GM12875 (cell line): ENCODE results near the gene FBXO42.

Experiments used
- H3K4me3 ChIP-seq: one replicate; pipeline ENCODE4 v1.5.1; 2011; ENCODE audit warnings: low read depth, low read length, control low read depth
- CTCF ChIP-seq: IDR thresholded peaks from 2 replicates; pipeline ENCODE4 v1.5.1; 2011; ENCODE audit warnings: low read depth, mild to moderate bottlenecking, control low read depth, inconsistent platforms, low read length, moderate library complexity, borderline replicate concordance; ENCODE audit not compliant: insufficient read depth

Gene FBXO42

GRCh38 chr1:16294219-16295212 lies 57.8 kb downstream of the FBXO42 start:
- no peak overlapping the region for H3K4me3 ChIP-seq
- no peak for TF ChIP-seq CTCF

GRCh38 chr1:16293538-16293937 lies 58.7 kb downstream of the FBXO42 start:
- no peak overlapping the region for H3K4me3 ChIP-seq
- no peak for TF ChIP-seq CTCF

- H3K4me3 ChIP-seq, result no peak overlapping the region
- no peak for TF ChIP-seq CTCF
Measured at GRCh38 chr1:16292739-16293138, 59.5 kb downstream of the FBXO42 start.

- no peak overlapping the region for H3K4me3 ChIP-seq
- TF ChIP-seq CTCF, result no peak
Measured at GRCh38 chr1:16289959-16290358, 62.3 kb downstream of the FBXO42 start.

GRCh38 chr1:16286122-16286521 lies 66.2 kb downstream of the FBXO42 start:
- no peak for TF ChIP-seq CTCF

GRCh38 chr1:16281765-16282164 lies 70.5 kb downstream of the FBXO42 start:
- H3K4me3 ChIP-seq, result no peak overlapping the region
- no peak for TF ChIP-seq CTCF

More at GRCh38 chr1:16286122-16286521, 66.2 kb downstream of the FBXO42 start:
- H3K4me3 ChIP-seq, result no peak overlapping the region

GRCh38 chr1:16279186-16279585 lies 73.1 kb downstream of the FBXO42 start:
- no peak for TF ChIP-seq CTCF
- H3K4me3 ChIP-seq, result no peak overlapping the region
